H1 (cell line): Measurements from ENCODE around the gene EIF2B2. TPM values are rescaled to one million over a fixed set of nuclear protein-coding genes. Genes with fewer than 3 reads are reported as not detected.

Source experiments
- CTCF ChIA-PET: fragments of 300-600 bp; sonication (Branson Sonifier 250); formaldehyde crosslinking; loops from one replicate; lab custom pipeline; 2021; ENCODE audit not compliant: partially characterized antibody; lab: Charles Lee
- POLR2A ChIA-PET: fragments of 300-600 bp; sonication (Branson Sonifier 250); formaldehyde crosslinking; loops from one replicate; lab custom pipeline; 2021; ENCODE audit warnings: inconsistent platforms; ENCODE audit not compliant: partially characterized antibody; lab: Charles Lee
- DNase-seq, 2 experiments: peaks; one replicate each; pipeline versions ENCODE4 v3.0.0 to v3.0.0-alpha.2; 2010 to 2022; ENCODE audit warnings: low spot score in 2 of 2, low read depth in 1 of 2, mixed read lengths in 1 of 2
- FAIRE-seq: peaks from 2 replicates; lab custom pipeline; 2011; peaks lifted over from hg19 to GRCh38; lab: Jason Lieb, UNC
- H2AFZ ChIP-seq: 2 replicates; pipeline ENCODE4 v1.8.1; 2012; ENCODE audit warnings: low read length, inconsistent platforms
- H2AK5ac ChIP-seq: 2 replicates; pipeline ENCODE4 v1.6.1; 2013; ENCODE audit warnings: low read depth, low read length
- H2BK120ac ChIP-seq: replicated peaks from 2 replicates; pipeline ENCODE3; 2013; ENCODE audit warnings: low read depth, low read length, inconsistent platforms
- H2BK12ac ChIP-seq: 2 replicates; pipeline ENCODE4 v1.6.1; 2013; ENCODE audit warnings: low read depth, low read length
- H2BK15ac ChIP-seq: 2 replicates; pipeline ENCODE4 v1.6.1; 2013; ENCODE audit warnings: low read length
- H2BK20ac ChIP-seq: 2 replicates; pipeline ENCODE4 v1.6.1; 2013; ENCODE audit warnings: low read length
- H2BK5ac ChIP-seq: 2 replicates; pipeline ENCODE4 v1.6.1; 2013; ENCODE audit warnings: low read depth, low read length
- H3K14ac ChIP-seq: 2 replicates; pipeline ENCODE4 v1.6.1; 2013; ENCODE audit warnings: inconsistent platforms; ENCODE audit not compliant: insufficient read length
- H3K18ac ChIP-seq: 2 replicates; pipeline ENCODE4 v1.6.1; 2013; ENCODE audit warnings: low read length; ENCODE audit errors: extremely low read depth
- H3K23ac ChIP-seq: 2 replicates; pipeline ENCODE4 v1.6.1; 2013; ENCODE audit warnings: inconsistent platforms; ENCODE audit not compliant: insufficient read length
- H3K23me2 ChIP-seq: 2 replicates; pipeline ENCODE4 v1.6.1; 2013; ENCODE audit warnings: low read depth, low read length
- H3K27ac ChIP-seq: 2 replicates; pipeline ENCODE4 v1.6.1; 2011; ENCODE audit warnings: low read depth, low read length, inconsistent platforms
- H3K27me3 ChIP-seq, 4 experiments: replicated peaks in 1 of 4; 1 replicate in 1 of 4; 2 replicates in 3 of 4; pipeline versions ENCODE4 v1.6.1 to v1.8.1; 2011 to 2013; ENCODE audit warnings: low read length in 3 of 4, mild to moderate bottlenecking in 3 of 4, inconsistent platforms in 2 of 4, mixed read lengths in 2 of 4, moderate library complexity in 1 of 4; ENCODE audit not compliant: control insufficient read depth in 3 of 4, insufficient read depth in 3 of 4; ENCODE audit errors: extremely low read depth in 1 of 4
- H3K36me3 ChIP-seq, 4 experiments: 2 replicates each; pipeline versions ENCODE4 v1.6.1 to v1.8.1; 2011 to 2013; ENCODE audit warnings: mild to moderate bottlenecking in 4 of 4, low read length in 3 of 4, moderate library complexity in 2 of 4, control low read depth in 1 of 4, inconsistent platforms in 1 of 4; ENCODE audit not compliant: insufficient read depth in 4 of 4, control insufficient read depth in 2 of 4
- H3K4ac ChIP-seq: replicated peaks from 2 replicates; pipeline ENCODE3; 2013; ENCODE audit warnings: low read length, low read depth, mixed read lengths, inconsistent platforms; ENCODE audit not compliant: insufficient read length
- H3K4me1 ChIP-seq, 4 experiments: replicated peaks in 1 of 4; 1 replicate in 1 of 4; 2 replicates in 3 of 4; pipeline versions ENCODE4 v1.6.1 to v1.8.1; 2011 to 2013; ENCODE audit warnings: low read length in 3 of 4, inconsistent platforms in 2 of 4, mixed read lengths in 1 of 4; ENCODE audit not compliant: insufficient read depth in 4 of 4, control insufficient read depth in 3 of 4
- H3K4me2 ChIP-seq, 2 experiments: 2 replicates each; pipeline versions ENCODE4 v1.6.1 to v1.8.1; 2011 to 2013; ENCODE audit warnings: low read depth in 2 of 2, low read length in 2 of 2, control low read depth in 1 of 2, inconsistent platforms in 1 of 2, mild to moderate bottlenecking in 1 of 2; ENCODE audit not compliant: insufficient read depth in 1 of 2
- H3K4me3 ChIP-seq, 4 experiments: fragments of 200-600, 300-600 bp in 1 of 4; sonication (generic), shearing (Covaris generic), sonication (Bioruptor Twin) in 1 of 4; 2 replicates each; pipeline versions ENCODE4 v1.5.1 to v1.8.1; 2011 to 2016; ENCODE audit warnings: low read length in 4 of 4, low read depth in 3 of 4, control low read depth in 2 of 4, inconsistent platforms in 2 of 4, mild to moderate bottlenecking in 2 of 4, mixed read lengths in 1 of 4, moderate library complexity in 1 of 4; ENCODE audit not compliant: insufficient read depth in 2 of 4; ENCODE audit errors: extremely low read depth in 1 of 4
- H3K56ac ChIP-seq: replicated peaks from 2 replicates; pipeline ENCODE3; 2013; ENCODE audit warnings: low read depth, mild to moderate bottlenecking, mixed read lengths, low read length, inconsistent platforms; ENCODE audit not compliant: insufficient read length
- H3K79me1 ChIP-seq: 2 replicates; pipeline ENCODE4 v1.6.1; 2013; ENCODE audit warnings: low read depth, low read length, control low read depth
- H3K79me2 ChIP-seq, 2 experiments: 2 replicates each; pipeline versions ENCODE4 v1.6.1 to v1.8.1; 2012 to 2013; ENCODE audit warnings: low read length in 2 of 2, mild to moderate bottlenecking in 2 of 2, inconsistent platforms in 1 of 2; ENCODE audit not compliant: insufficient read depth in 2 of 2, control insufficient read depth in 1 of 2
- H3K9ac ChIP-seq, 4 experiments: replicated peaks in 1 of 4; 1 replicate in 1 of 4; 2 replicates in 3 of 4; pipeline versions ENCODE4 v1.6.1 to v1.8.1; 2011 to 2013; ENCODE audit warnings: low read depth in 3 of 4, low read length in 3 of 4, control low read depth in 2 of 4, mild to moderate bottlenecking in 2 of 4, moderate library complexity in 2 of 4, inconsistent platforms in 1 of 4; ENCODE audit errors: extremely low read depth in 1 of 4
- H3K9me3 ChIP-seq, 2 experiments: 2 replicates each; pipeline versions ENCODE4 v1.6.1 to v1.8.1; 2012 to 2013; ENCODE audit warnings: mild to moderate bottlenecking in 2 of 2, moderate library complexity in 2 of 2, control low read depth in 1 of 2, inconsistent platforms in 1 of 2, low read depth in 1 of 2, low read length in 1 of 2, mixed read lengths in 1 of 2; ENCODE audit not compliant: insufficient read depth in 2 of 2
- H4K20me1 ChIP-seq, 2 experiments: replicated peaks in 1 of 2; 2 replicates each; pipeline versions ENCODE3 to v1.8.1; 2011 to 2013; ENCODE audit warnings: inconsistent platforms in 2 of 2, low read length in 2 of 2, mild to moderate bottlenecking in 1 of 2; ENCODE audit not compliant: insufficient read depth in 2 of 2, control insufficient read depth in 1 of 2
- H4K5ac ChIP-seq: 2 replicates; pipeline ENCODE4 v1.6.1; 2013; ENCODE audit warnings: low read length, low read depth, mixed read lengths, inconsistent platforms; ENCODE audit not compliant: insufficient read length
- H4K8ac ChIP-seq: 2 replicates; pipeline ENCODE4 v1.8.0; 2013; ENCODE audit warnings: mild to moderate bottlenecking, moderate library complexity, low read length, inconsistent platforms; ENCODE audit not compliant: insufficient read depth; ENCODE audit errors: extremely low read depth
- H4K91ac ChIP-seq: replicated peaks from 2 replicates; pipeline ENCODE3; 2013; ENCODE audit warnings: low read length, mixed read lengths, inconsistent platforms; ENCODE audit not compliant: insufficient read length
- BRCA1 ChIP-seq: IDR thresholded peaks from 2 replicates; pipeline ENCODE4 v1.6.1; 2012; ENCODE audit warnings: low read depth, low read length, improper control_type of control experiment
- CEBPB ChIP-seq: IDR thresholded peaks from 2 replicates; pipeline ENCODE4 v1.6.1; 2012; ENCODE audit warnings: low read depth, low read length
- JUN ChIP-seq: IDR thresholded peaks from 2 replicates; pipeline ENCODE4 v1.6.1; 2011; ENCODE audit warnings: low read depth, mild to moderate bottlenecking, improper control_type of control experiment, low read length
- KDM5A ChIP-seq: fragments of 200-600 bp; IDR thresholded peaks from 2 replicates; pipeline ENCODE4 v1.7.1; 2012; ENCODE audit warnings: mild to moderate bottlenecking, low read length, inconsistent platforms, mixed read lengths
- MAFK ChIP-seq: IDR thresholded peaks from 2 replicates; pipeline ENCODE4 v1.6.1; 2012; ENCODE audit warnings: low read depth, mild to moderate bottlenecking, improper control_type of control experiment, low read length
- PHF8 ChIP-seq: fragments of 200-600 bp; sonication (generic); conservative IDR thresholded peaks from 2 replicates; pipeline ENCODE4 v1.7.1; 2012; ENCODE audit warnings: low read depth, mild to moderate bottlenecking, inconsistent platforms, low read length, moderate library complexity
- POLR2A ChIP-seq, 2 experiments: IDR thresholded peaks; 1 replicate in 1 of 2; 2 replicates in 1 of 2; pipeline ENCODE4 v1.6.1; 2011; ENCODE audit warnings: low read depth in 2 of 2, low read length in 2 of 2, mild to moderate bottlenecking in 2 of 2; ENCODE audit errors: control extremely low read depth in 1 of 2
- RBBP5 ChIP-seq: IDR thresholded peaks from 2 replicates; pipeline ENCODE4 v1.7.1; 2012; ENCODE audit warnings: low read depth, mild to moderate bottlenecking, inconsistent platforms, low read length, moderate library complexity, borderline replicate concordance
- RXRA ChIP-seq: IDR thresholded peaks from 2 replicates; pipeline ENCODE4 v1.6.1; 2011; ENCODE audit warnings: low read depth, mild to moderate bottlenecking, low read length, moderate library complexity; ENCODE audit not compliant: insufficient read depth
- SP2 ChIP-seq: IDR thresholded peaks from 2 replicates; pipeline ENCODE4 v1.6.1; 2012; ENCODE audit warnings: mild to moderate bottlenecking, low read length, inconsistent platforms
- SP4 ChIP-seq: IDR thresholded peaks from 2 replicates; pipeline ENCODE4 v1.6.1; 2012; ENCODE audit warnings: low read length, inconsistent platforms
- WGBS, 2 experiments: shearing (Covaris generic) in 1 of 2; methylation state at CpG; one replicate each; pipeline versions ENCODE4 v1.1.6 to v1.1.7; 2013 to 2015; ENCODE audit warnings: low lambda C conversion rate in 2 of 2, mixed read lengths in 2 of 2, inconsistent platforms in 1 of 2, low coverage in 1 of 2, missing lambda C conversion rate in 1 of 2; ENCODE audit not compliant: insufficient replicate concordance in 2 of 2, insufficient coverage in 1 of 2, insufficient read length in 1 of 2; ENCODE audit errors: extremely low coverage in 1 of 2, missing lambda C conversion rate in 1 of 2; 5-methylcytosine and 5-hydroxymethylcytosine counted together
- polyA plus RNA-seq, 7 experiments: library from polyadenylated mRNA; depleted of rRNA in 3 of 7; stranded (reverse) in 5 of 7; unstranded in 2 of 7; fragments of >200 nt in 5 of 7; fragments of 200-250 nt in 2 of 7; gene quantifications; 1 replicate in 5 of 7; 2 replicates in 1 of 7; 4 replicates in 1 of 7; pipeline versions ENCODE4 v1.2.1 to v1.2.3, GENCODE V29; 2011 to 2013; ENCODE audit warnings: missing spikeins in 2 of 7, mixed read lengths in 2 of 7
- total RNA-seq: library from RNA; stranded (reverse); fragmentation: NEBNext Ultra II Directional; extraction: Animal tissue kit (Norgen Biotek cat#: 25700); gene quantifications from 2 replicates; pipeline ENCODE4 v1.2.1, GENCODE V29; 2021
- TF ChIP-seq, protein P1 (sequence below), 3 experiments: IDR thresholded peaks; 1 replicate in 2 of 3; 2 replicates in 1 of 3; pipeline versions ENCODE4 v1.5.1 to v1.6.1; 2011; ENCODE audit warnings: low read length in 3 of 3, mild to moderate bottlenecking in 3 of 3, inconsistent platforms in 2 of 3, low read depth in 1 of 3, moderate library complexity in 1 of 3; ENCODE audit not compliant: insufficient read depth in 1 of 3; ENCODE audit errors: control extremely low read depth in 1 of 3

Gene EIF2B2
- total and polyA plus RNA-seq, 2 of the 8 experiments (the other 6 are each of a cell fraction or from before 2014, with no cell fraction given) = 42.6 to 79.9 TPM

DNA sequence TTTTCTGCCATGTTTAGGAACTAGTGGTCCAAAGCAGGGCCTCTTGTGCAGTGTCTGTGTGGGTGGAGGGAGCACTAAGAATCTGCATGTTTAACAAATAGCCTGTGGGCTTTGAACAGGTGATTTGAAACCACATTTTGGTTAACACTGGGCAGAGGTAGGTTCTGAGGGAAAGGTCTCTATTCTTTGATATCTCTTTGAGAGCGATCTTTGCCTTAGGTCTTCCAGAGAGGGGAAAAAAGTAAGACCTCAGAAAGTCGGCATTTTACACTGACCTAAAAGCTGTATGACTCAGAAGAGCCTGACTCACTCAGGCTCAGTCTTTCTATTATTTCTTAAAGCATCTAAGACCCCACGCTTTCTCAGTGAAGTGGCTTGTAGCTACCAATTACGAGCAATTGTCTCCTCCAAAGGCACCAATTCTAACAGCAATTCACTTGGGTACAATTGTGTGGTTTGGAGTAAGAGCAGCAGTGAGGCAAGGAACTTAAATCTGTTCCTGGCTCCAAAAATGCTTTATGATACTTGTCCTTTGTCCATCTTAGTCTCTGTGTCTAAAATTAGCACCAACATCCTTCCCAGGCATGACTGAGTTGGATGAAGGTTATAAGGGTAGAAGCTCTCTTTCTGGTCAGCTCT, 8.8 kb downstream of the EIF2B2 start:
- Histone ChIP-seq H3K79me1 (no peaks in the 10 kb centered on the region), H3K18ac (no peak overlapping the region), H3K9me3 (no peaks in the 10 kb centered on the region), H3K9ac (no peak overlapping the region), H3K27ac (no peak overlapping the region), H3K56ac (no peak overlapping the region), H3K23me2 (no peaks in the 10 kb centered on the region), H3K4ac (no peak overlapping the region), H2BK12ac (no peak overlapping the region), H4K8ac (no peak overlapping the region), H3K14ac (no peak overlapping the region), H4K20me1 (peaks cover 0 to 2% of the 10 kb centered on the region in 2 experiments), H2AFZ (no peak overlapping the region), H2BK120ac (no peak overlapping the region), H4K5ac (no peak overlapping the region), H3K23ac (no peak overlapping the region), H4K91ac (no peak overlapping the region), H3K36me3 (peaks cover 2 to 53% (median 26%) of the 10 kb centered on the region in 4 experiments; a peak in 7 of 8 replicates), H3K4me3 (no peak overlapping the region), H3K4me1 (no peaks in the 10 kb centered on the region), H3K27me3 (no peaks in the 10 kb centered on the region), H3K4me2 (no peak overlapping the region), H3K79me2 (no peaks in the 10 kb centered on the region), H2AK5ac (no peak overlapping the region), H2BK5ac (no peak overlapping the region), H2BK15ac (no peak overlapping the region), H2BK20ac (no peak overlapping the region)
- DNase-seq = no peak
- 84% methylated on average over 4 of the region's 4 CpGs; no CpG with 5 or more reads in 1 of the 2 experiments for WGBS, 2 experiments
- POLR2A ChIA-PET = interaction anchor here (1.0 to 4.6 kb wide), 3 partner anchors 7 to 34 kb away, joined by 3 to 19 read pairs (median 3); no protein-coding TSS in a partner anchor
- FAIRE-seq = no peak
- CTCF ChIA-PET = interaction anchor here (1.4 kb wide), 1 partner anchor 62 kb away, joined by 3 read pairs; no protein-coding TSS in a partner anchor
- TF ChIP-seq CEBPB = no peak
- no peak for TF ChIP-seq KDM5A
- no peak for TF ChIP-seq POLR2A (IDR thresholded peaks at IDR 0.05; ENCODE audit: control extremely low read depth in 1 of 2, low read depth in 2 of 2, low read length in 2 of 2)
- TF ChIP-seq RXRA = no peak
- TF ChIP-seq PHF8 = no peak
- TF ChIP-seq SP4 = no peak
- TF ChIP-seq, protein P1, sequence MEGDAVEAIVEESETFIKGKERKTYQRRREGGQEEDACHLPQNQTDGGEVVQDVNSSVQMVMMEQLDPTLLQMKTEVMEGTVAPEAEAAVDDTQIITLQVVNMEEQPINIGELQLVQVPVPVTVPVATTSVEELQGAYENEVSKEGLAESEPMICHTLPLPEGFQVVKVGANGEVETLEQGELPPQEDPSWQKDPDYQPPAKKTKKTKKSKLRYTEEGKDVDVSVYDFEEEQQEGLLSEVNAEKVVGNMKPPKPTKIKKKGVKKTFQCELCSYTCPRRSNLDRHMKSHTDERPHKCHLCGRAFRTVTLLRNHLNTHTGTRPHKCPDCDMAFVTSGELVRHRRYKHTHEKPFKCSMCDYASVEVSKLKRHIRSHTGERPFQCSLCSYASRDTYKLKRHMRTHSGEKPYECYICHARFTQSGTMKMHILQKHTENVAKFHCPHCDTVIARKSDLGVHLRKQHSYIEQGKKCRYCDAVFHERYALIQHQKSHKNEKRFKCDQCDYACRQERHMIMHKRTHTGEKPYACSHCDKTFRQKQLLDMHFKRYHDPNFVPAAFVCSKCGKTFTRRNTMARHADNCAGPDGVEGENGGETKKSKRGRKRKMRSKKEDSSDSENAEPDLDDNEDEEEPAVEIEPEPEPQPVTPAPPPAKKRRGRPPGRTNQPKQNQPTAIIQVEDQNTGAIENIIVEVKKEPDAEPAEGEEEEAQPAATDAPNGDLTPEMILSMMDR (IDR thresholded peaks at IDR 0.05; ENCODE audit: control extremely low read depth in 1 of 3, insufficient read depth in 1 of 3, low read depth in 1 of 3, low read length in 3 of 3) = no peak
- no peak for TF ChIP-seq BRCA1
- no peak for TF ChIP-seq RBBP5
- TF ChIP-seq SP2 = no peak
- TF ChIP-seq MAFK = no peak
- no peak for TF ChIP-seq JUN
